GM19324 (cell line): ENCODE measurements around the gene OR4M2.
"Not testable (repeated sequence)": the region's sequence is repeated elsewhere in the genome, so short reads cannot be mapped to it uniquely, and the experiment has no call there.

ENCODE experiments used
- ATAC-seq: cut with Tn5 transposase; IDR thresholded peaks from one replicate; pipeline ENCODE4 v1.9.1; 2021; ENCODE audit warnings: mild to moderate bottlenecking, moderate library complexity; ENCODE audit not compliant: unreplicated experiment, low FRiP score

The OR4M2 gene, protein sequence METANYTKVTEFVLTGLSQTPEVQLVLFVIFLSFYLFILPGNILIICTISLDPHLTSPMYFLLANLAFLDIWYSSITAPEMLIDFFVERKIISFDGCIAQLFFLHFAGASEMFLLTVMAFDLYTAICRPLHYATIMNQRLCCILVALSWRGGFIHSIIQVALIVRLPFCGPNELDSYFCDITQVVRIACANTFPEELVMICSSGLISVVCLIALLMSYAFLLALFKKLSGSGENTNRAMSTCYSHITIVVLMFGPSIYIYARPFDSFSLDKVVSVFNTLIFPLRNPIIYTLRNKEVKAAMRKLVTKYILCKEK

DNA sequence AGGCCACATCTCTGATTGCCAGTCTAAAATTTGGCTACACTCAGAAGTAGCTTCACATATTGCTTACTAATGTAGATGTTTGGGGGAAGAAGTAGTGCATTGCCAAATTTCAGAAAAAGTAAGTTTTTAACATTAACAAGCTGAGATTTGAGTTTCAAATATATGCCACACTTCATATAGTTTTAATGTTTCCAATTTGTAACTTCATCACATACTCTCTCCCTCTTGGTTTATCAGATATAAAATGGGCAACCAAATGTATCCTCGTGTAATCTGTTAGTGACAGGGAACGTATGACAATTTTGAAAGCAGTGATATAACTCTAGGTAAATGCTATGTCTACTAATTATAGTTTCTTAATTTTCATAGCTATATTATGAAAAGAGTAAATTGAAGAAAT, at the start of gene OR4M2:
Gene OR4M2 (plus strand): TSS at position 301 of the 400 bp plus-strand sequence. CDS start 98 bp downstream, at position 399.
- not testable (repeated sequence) for ATAC-seq

DNA sequence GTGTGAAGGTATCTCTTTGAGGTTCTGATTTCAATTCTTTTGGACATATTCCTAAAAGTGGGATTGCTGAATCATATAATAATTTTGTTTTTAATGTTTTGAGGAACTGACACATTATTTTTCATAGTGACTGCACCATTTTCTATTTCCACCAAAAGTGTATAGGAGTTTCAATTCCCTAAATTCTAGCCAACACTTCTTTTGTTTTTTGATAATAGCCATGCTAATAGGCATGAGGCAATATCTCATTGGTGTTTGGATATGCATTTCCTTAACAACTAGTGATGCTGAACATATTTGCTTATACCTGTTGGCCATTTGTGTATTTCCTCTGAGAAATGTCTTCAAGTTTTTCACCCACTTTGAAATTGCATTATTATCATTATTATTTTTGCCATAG, 11.1 kb upstream of the OR4M2 start:
- ATAC-seq, result not testable (repeated sequence)

DNA sequence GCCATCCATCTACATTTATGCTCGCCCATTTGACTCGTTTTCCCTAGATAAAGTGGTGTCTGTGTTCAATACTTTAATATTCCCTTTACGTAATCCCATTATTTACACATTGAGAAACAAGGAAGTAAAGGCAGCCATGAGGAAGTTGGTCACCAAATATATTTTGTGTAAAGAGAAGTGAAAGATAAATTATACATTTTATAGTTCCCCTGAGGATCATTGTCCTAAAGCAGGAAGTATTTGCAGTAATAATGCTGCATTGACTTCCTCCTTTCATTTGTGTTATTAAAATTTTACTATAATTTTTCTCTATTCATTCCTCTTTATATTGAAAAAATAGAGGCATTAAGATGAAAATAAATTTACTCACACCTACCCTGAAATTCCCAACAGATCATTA, 1.1 kb downstream of the OR4M2 start:
- ATAC-seq, result not testable (repeated sequence)

DNA sequence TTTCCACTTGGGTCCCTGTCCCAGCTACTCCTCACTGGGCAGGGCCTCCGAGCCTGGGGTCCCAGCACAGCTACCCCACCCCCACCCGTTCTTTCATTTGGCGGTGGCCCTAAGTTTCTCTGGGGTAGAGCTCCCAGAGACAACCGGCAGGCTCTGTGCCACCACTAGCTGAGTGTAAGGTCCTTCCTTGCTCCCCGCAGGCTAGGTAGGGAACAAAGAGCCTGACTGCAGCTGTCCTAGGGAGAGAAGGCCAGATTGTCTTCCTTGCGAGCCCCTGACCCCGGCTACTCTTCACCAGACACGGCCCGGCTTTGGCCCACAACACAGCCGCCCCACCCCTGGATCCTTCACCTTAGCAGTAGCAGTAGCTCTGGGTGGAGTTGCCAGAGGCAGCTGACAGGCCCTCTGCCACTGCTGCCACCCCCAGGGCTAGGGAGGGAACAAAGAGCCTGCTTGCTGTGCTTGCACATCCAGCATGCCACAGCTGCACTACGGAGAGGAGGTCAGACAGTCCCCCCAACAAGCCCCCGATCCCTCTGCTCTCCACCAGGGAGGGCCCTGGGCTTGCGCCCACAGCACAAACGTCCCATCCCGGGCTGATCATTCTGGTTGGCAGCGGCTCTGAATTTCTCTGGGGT, 18.4 kb downstream of the OR4M2 start:
- not testable (repeated sequence) for ATAC-seq

DNA sequence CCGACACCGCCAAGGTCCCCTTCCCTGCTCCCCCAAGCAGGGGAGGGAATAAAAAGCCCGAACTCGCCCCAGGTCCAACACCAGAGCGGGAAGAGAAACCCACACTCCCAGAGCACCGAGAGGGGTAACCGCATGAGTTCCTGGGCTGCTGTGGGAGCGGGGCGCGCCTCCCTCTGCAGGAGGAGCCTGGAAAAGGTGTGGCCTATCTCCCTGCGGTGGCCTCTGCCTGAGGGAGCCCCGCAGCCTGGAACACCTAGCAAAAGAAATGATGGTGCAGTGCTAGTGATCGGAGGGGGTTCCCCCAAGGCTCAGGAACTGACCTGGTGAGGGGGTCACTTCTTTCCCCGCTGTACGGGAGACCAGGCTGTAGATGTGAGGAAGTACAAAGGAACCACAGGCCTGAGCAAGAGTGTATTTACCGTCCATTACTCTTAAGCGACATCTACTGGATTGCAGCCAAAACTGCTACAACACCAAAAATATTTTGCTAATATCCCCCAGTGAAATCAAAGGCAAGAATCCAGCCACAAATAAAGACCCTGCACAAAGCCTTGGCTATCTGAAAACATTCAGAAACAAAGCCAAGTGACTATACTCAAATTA, 19.1 kb downstream of the OR4M2 start:
- not testable (repeated sequence) for ATAC-seq

DNA sequence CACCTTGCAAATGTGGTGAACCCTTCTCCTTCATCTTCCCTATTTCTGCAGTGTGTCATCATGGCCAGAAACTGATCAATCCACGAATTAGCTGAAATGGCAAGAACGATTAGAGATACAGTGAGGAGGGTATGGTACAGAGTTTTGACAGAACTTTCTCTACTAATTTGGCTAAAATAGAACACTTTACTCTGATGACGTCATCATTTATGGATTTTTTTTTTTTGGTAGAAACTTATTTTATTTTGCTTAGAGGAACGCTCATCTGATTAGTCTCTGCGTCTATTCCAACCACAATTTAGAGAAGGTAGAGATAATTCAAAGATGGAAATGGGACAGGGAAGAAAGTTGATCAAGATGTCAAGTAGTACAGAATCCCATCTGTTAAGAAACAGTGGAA, 41.7 kb downstream of the OR4M2 start:
- ATAC-seq, result not testable (repeated sequence)
